SK-N-SH (cell line): ENCODE measurements around the gene PAXX. TPM values are rescaled to one million over a fixed set of nuclear protein-coding genes. Genes with fewer than 3 reads are reported as not detected.

Source experiments
- CTCF ChIA-PET: fragments of 300-600, 350-600 bp; formaldehyde crosslinking; extraction: SDS; loops from one replicate; lab custom pipeline; 2021; lab: Yijun Ruan, JAX
- POLR2A ChIA-PET: fragments of 350-600 bp; sonication (Branson Sonifier 250); formaldehyde crosslinking; extraction: SDS; loops from one replicate; lab custom pipeline; 2020; ENCODE audit warnings: antibody characterized with exemption, inconsistent platforms; lab: Yijun Ruan, JAX
- DNase-seq: peaks from one replicate; pipeline ENCODE4 v3.0.0; 2012
- H2AFZ ChIP-seq: fragments of 200-600 bp; sonication (generic); 2 replicates; pipeline ENCODE4 v1.8.1; 2016; ENCODE audit warnings: antibody characterized with exemption, mild to moderate bottlenecking, low read depth
- H3F3A ChIP-seq: fragments of 200-600 bp; sonication (generic); replicated peaks from 2 replicates; pipeline ENCODE3; 2016; ENCODE audit warnings: antibody characterized with exemption, mild to moderate bottlenecking; ENCODE audit not compliant: insufficient read depth
- H3K27ac ChIP-seq, 2 experiments: fragments of 200-500 bp in 1 of 2; fragments of 200-600 bp in 1 of 2; sonication (Bioruptor generic) in 1 of 2; sonication (generic), shearing (Covaris generic) in 1 of 2; 2 replicates each; pipeline versions ENCODE4 v1.5.1 to v1.6.1; 2014 to 2016; ENCODE audit warnings: low read depth in 2 of 2, inconsistent platforms in 1 of 2, low read length in 1 of 2, mild to moderate bottlenecking in 1 of 2, mixed read lengths in 1 of 2
- H3K27me3 ChIP-seq: fragments of 200-600 bp; sonication (generic), shearing (Covaris generic); 2 replicates; pipeline ENCODE4 v1.6.1; 2016; ENCODE audit warnings: mixed run types; ENCODE audit not compliant: insufficient read depth
- H3K36me3 ChIP-seq, 2 experiments: fragments of 200-500 bp in 1 of 2; fragments of 200-600 bp in 1 of 2; sonication (Bioruptor generic) in 1 of 2; sonication (generic) in 1 of 2; replicated peaks in 1 of 2; 2 replicates each; pipeline versions ENCODE3 to v1.5.1; 2014 to 2016; ENCODE audit warnings: low read length in 1 of 2, mild to moderate bottlenecking in 1 of 2; ENCODE audit not compliant: insufficient read depth in 2 of 2, control insufficient read depth in 1 of 2
- H3K4me1 ChIP-seq, 2 experiments: fragments of 200-500 bp in 1 of 2; fragments of 200-600 bp in 1 of 2; sonication (Bioruptor generic) in 1 of 2; sonication (generic), shearing (Covaris generic) in 1 of 2; 2 replicates each; pipeline versions ENCODE4 v1.5.1 to v1.6.1; 2014 to 2016; ENCODE audit warnings: low read depth in 1 of 2, low read length in 1 of 2, mixed run types in 1 of 2; ENCODE audit not compliant: insufficient read depth in 2 of 2, control insufficient read depth in 1 of 2
- H3K4me2 ChIP-seq: fragments of 200-600 bp; sonication (generic), shearing (Covaris generic); 2 replicates; pipeline ENCODE4 v1.6.1; 2017; ENCODE audit warnings: mixed run types
- H3K4me3 ChIP-seq, 2 experiments: fragments of 200-500 bp in 1 of 2; fragments of 200-600 bp in 1 of 2; sonication (Bioruptor generic) in 1 of 2; sonication (generic), shearing (Covaris generic) in 1 of 2; 2 replicates each; pipeline versions ENCODE4 v1.5.1 to v1.8.1; 2014 to 2016; ENCODE audit warnings: low read depth in 2 of 2, inconsistent platforms in 1 of 2, low read length in 1 of 2, mild to moderate bottlenecking in 1 of 2, mixed read lengths in 1 of 2, moderate library complexity in 1 of 2
- H3K79me2 ChIP-seq: fragments of 200-600 bp; sonication (generic); 2 replicates; pipeline ENCODE4 v1.8.1; 2017; ENCODE audit warnings: mild to moderate bottlenecking; ENCODE audit not compliant: insufficient read depth
- H3K9ac ChIP-seq: fragments of 200-600 bp; sonication (generic); 2 replicates; pipeline ENCODE4 v1.6.1; 2017; ENCODE audit warnings: mixed run types
- H3K9me2 ChIP-seq: fragments of 200-600 bp; sonication (generic); 2 replicates; pipeline ENCODE4 v1.6.1; 2017; ENCODE audit warnings: mixed run types
- H3K9me3 ChIP-seq: fragments of 200-600 bp; sonication (generic); 2 replicates; pipeline ENCODE4 v1.6.1; 2017; ENCODE audit warnings: mixed run types, mild to moderate bottlenecking, moderate library complexity
- H4K20me1 ChIP-seq: fragments of 200-600 bp; sonication (generic); 2 replicates; pipeline ENCODE4 v1.6.1; 2017; ENCODE audit warnings: mild to moderate bottlenecking, mixed run types; ENCODE audit not compliant: insufficient read depth
- CTCF ChIP-seq: fragments of 200-600 bp; sonication (generic); IDR thresholded peaks from 2 replicates; pipeline ENCODE4 v1.6.1; 2017; ENCODE audit warnings: antibody characterized with exemption, mild to moderate bottlenecking, moderate library complexity
- ELF1 ChIP-seq: IDR thresholded peaks from 2 replicates; pipeline ENCODE4 v1.4.0; 2012
- FOXJ3 ChIP-seq: sonication (generic); formaldehyde crosslinking; IDR thresholded peaks from 2 replicates; pipeline ENCODE4 v1.5.1; 2020; ENCODE audit warnings: mild to moderate bottlenecking, missing genetic modification reagents
- FOXM1 ChIP-seq: IDR thresholded peaks from 2 replicates; pipeline ENCODE4 v1.4.0; 2012; ENCODE audit warnings: low read depth, mild to moderate bottlenecking
- GATA2 ChIP-seq: sonication (generic); formaldehyde crosslinking; IDR thresholded peaks from 2 replicates; pipeline ENCODE4 v1.5.0; 2020; ENCODE audit warnings: mild to moderate bottlenecking, missing genetic modification reagents
- IRF3 ChIP-seq: fragments of 150-350 bp; IDR thresholded peaks from 2 replicates; pipeline ENCODE4 v1.6.1; 2016; ENCODE audit warnings: mild to moderate bottlenecking, low read depth, low read length
- PBX3 ChIP-seq: IDR thresholded peaks from 2 replicates; pipeline ENCODE4; 2012
- RAD21 ChIP-seq: IDR thresholded peaks from 2 replicates; pipeline ENCODE4 v1.6.1; 2012; ENCODE audit warnings: mild to moderate bottlenecking, low read length
- RCOR1 ChIP-seq: fragments of 150-350 bp; IDR thresholded peaks from 2 replicates; pipeline ENCODE4 v1.6.1; 2017; ENCODE audit warnings: antibody characterized with exemption, low read length
- RXRA ChIP-seq: IDR thresholded peaks from 2 replicates; pipeline ENCODE4 v1.4.0; 2012; ENCODE audit warnings: low read depth, mild to moderate bottlenecking, borderline replicate concordance
- SMC3 ChIP-seq: IDR thresholded peaks from 2 replicates; pipeline ENCODE4 v1.6.1; 2012; ENCODE audit warnings: low read depth, low read length, improper control_type of control experiment
- USF2 ChIP-seq: fragments of 150-350 bp; IDR thresholded peaks from 2 replicates; pipeline ENCODE4 v1.6.1; 2017; ENCODE audit warnings: antibody characterized with exemption, low read length, low read depth, borderline replicate concordance
- YY1 ChIP-seq: IDR thresholded peaks from 2 replicates; pipeline ENCODE4 v1.4.0; 2012; ENCODE audit warnings: low read depth, mild to moderate bottlenecking
- WGBS: methylation state at CpG from one replicate; pipeline ENCODE4 v1.1.6; 2017; ENCODE audit warnings: low lambda C conversion rate; 5-methylcytosine and 5-hydroxymethylcytosine counted together
- polyA plus RNA-seq, 3 experiments: library from polyadenylated mRNA; depleted of rRNA; stranded (reverse); fragments of >200 nt; gene quantifications; 2 replicates each; pipeline ENCODE4 v1.2.3, GENCODE V29; 2012
- TF ChIP-seq, protein P1 (sequence below): IDR thresholded peaks from 2 replicates; pipeline ENCODE4 v1.4.0; 2012; ENCODE audit warnings: low read depth, borderline replicate concordance
- TF ChIP-seq, protein P2 (sequence below): IDR thresholded peaks from 2 replicates; pipeline ENCODE4 v1.6.1; 2012; ENCODE audit warnings: mild to moderate bottlenecking, low read depth, low read length, moderate library complexity

PAXX gene
- polyA plus RNA-seq, 1 of the 3 experiments (the other 2 are of a cell fraction) = 52.9 TPM

GRCh38 chr9:136960212-136960937 is 31.8 kb upstream of the PAXX start:
- Histone ChIP-seq H3K4me1 (peaks cover 0 to 8% of the 10 kb centered on the region in 2 experiments; a peak in 1 of 4 replicates), H3K27ac (no peak overlapping the region), H3K79me2 (no peaks in the 10 kb centered on the region), H3K9me3 (no peaks in the 10 kb centered on the region), H4K20me1 (no peaks in the 10 kb centered on the region), H3K4me3 (no peak overlapping the region), H3K36me3 (no peaks in the 10 kb centered on the region), H3K9ac (no peak overlapping the region), H3K9me2 (no peaks in the 10 kb centered on the region), H2AFZ (no peak overlapping the region), H3K4me2 (no peak overlapping the region), H3F3A (no peaks in the 10 kb centered on the region), H3K27me3 (no peaks in the 10 kb centered on the region)
- CTCF ChIA-PET = interaction anchor here (1.0 to 1.8 kb wide), 6 partner anchors 11 to 191 kb away, joined by 3 to 8 read pairs (median 4); no protein-coding TSS in a partner anchor
- POLR2A ChIA-PET = no interaction called here
- WGBS = 81% methylated on average over 12 of the region's 19 CpGs
- no peak for DNase-seq
- no peak for TF ChIP-seq CTCF
- TF ChIP-seq USF2 = no peak
- no peak for TF ChIP-seq PBX3
- no peak for TF ChIP-seq RCOR1
- TF ChIP-seq, protein P1, sequence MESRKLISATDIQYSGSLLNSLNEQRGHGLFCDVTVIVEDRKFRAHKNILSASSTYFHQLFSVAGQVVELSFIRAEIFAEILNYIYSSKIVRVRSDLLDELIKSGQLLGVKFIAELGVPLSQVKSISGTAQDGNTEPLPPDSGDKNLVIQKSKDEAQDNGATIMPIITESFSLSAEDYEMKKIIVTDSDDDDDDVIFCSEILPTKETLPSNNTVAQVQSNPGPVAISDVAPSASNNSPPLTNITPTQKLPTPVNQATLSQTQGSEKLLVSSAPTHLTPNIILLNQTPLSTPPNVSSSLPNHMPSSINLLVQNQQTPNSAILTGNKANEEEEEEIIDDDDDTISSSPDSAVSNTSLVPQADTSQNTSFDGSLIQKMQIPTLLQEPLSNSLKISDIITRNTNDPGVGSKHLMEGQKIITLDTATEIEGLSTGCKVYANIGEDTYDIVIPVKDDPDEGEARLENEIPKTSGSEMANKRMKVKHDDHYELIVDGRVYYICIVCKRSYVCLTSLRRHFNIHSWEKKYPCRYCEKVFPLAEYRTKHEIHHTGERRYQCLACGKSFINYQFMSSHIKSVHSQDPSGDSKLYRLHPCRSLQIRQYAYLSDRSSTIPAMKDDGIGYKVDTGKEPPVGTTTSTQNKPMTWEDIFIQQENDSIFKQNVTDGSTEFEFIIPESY = no peak
- TF ChIP-seq, protein P2, sequence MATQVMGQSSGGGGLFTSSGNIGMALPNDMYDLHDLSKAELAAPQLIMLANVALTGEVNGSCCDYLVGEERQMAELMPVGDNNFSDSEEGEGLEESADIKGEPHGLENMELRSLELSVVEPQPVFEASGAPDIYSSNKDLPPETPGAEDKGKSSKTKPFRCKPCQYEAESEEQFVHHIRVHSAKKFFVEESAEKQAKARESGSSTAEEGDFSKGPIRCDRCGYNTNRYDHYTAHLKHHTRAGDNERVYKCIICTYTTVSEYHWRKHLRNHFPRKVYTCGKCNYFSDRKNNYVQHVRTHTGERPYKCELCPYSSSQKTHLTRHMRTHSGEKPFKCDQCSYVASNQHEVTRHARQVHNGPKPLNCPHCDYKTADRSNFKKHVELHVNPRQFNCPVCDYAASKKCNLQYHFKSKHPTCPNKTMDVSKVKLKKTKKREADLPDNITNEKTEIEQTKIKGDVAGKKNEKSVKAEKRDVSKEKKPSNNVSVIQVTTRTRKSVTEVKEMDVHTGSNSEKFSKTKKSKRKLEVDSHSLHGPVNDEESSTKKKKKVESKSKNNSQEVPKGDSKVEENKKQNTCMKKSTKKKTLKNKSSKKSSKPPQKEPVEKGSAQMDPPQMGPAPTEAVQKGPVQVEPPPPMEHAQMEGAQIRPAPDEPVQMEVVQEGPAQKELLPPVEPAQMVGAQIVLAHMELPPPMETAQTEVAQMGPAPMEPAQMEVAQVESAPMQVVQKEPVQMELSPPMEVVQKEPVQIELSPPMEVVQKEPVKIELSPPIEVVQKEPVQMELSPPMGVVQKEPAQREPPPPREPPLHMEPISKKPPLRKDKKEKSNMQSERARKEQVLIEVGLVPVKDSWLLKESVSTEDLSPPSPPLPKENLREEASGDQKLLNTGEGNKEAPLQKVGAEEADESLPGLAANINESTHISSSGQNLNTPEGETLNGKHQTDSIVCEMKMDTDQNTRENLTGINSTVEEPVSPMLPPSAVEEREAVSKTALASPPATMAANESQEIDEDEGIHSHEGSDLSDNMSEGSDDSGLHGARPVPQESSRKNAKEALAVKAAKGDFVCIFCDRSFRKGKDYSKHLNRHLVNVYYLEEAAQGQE = no peak
- no peak for TF ChIP-seq FOXM1
- TF ChIP-seq FOXJ3 (CRISPR knock-in tag) = no peak
- TF ChIP-seq ELF1 = no peak
- TF ChIP-seq RAD21 = no peak
- TF ChIP-seq GATA2 (CRISPR knock-in tag) = no peak
- TF ChIP-seq RXRA = no peak
- no peak for TF ChIP-seq IRF3
- TF ChIP-seq YY1 = no peak
- TF ChIP-seq SMC3 = no peak
